ENCODE measurements around the gene TRAPPC5.

TRAPPC5 gene

DNA sequence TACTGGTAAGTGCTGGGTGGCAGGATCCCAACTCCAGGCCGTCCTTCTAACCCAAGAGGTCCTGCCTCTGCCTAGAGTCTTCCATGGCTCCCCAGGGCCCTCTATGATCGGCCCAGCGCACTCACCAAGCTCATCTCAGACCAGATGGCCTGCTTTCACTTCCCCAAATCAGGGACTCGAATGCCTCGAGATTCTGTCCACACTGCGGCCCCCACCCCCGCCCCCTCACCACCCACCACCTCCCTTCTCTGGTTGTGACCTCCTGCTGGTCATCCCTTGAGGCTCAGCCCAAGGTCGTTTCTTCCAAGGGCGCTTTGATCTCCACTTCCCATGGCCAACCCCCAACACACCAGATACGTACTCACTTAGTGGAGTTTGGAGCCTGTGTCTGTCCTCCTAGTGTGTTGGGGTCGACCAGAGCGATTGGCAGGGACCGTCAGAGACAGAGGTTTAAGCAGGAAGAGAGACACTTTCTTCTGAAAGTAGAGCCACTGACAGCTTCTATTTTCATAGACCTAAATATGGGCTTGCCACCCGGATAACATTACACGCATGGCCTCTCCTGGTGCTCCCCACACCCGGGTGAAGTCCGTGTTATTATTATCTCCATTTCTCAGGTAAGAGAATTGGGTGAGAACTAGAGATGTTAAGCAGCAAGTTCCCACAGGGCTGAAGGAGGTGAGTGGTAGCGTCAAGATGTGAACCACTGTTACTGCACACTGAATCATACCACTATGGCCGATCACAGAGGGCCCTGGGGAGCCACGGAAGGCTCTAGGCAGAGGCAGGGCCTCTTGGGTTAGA is 21.2 kb downstream of the TRAPPC5 start, which contains the start of gene FCER2:
FCER2 (minus strand) TSS at position 478 of the 804 bp plus-strand sequence. CDS start 2,371 bp downstream, outside the sequence.
- DNase-seq: no peak

DNA sequence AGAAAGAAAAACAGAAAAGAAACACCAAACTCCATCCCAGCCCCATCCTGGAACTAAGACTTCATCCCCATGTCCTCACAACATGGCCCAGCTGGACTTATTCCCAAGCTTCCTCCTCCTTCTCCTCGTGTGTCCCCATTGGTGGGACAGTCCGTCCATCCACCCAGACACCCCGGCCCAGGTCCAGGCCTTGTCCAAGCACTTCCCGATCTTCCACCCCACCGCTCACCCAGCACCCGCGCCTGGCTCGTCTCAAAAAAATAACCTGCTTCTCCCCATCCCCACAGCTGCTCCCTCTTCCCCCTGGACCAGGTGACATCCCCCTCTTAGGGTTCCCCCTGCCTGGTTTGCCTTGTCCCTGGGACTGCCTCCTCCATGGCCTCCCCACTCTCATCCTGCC is 22.7 kb downstream of the TRAPPC5 start:
- no peak for DNase-seq

DNA sequence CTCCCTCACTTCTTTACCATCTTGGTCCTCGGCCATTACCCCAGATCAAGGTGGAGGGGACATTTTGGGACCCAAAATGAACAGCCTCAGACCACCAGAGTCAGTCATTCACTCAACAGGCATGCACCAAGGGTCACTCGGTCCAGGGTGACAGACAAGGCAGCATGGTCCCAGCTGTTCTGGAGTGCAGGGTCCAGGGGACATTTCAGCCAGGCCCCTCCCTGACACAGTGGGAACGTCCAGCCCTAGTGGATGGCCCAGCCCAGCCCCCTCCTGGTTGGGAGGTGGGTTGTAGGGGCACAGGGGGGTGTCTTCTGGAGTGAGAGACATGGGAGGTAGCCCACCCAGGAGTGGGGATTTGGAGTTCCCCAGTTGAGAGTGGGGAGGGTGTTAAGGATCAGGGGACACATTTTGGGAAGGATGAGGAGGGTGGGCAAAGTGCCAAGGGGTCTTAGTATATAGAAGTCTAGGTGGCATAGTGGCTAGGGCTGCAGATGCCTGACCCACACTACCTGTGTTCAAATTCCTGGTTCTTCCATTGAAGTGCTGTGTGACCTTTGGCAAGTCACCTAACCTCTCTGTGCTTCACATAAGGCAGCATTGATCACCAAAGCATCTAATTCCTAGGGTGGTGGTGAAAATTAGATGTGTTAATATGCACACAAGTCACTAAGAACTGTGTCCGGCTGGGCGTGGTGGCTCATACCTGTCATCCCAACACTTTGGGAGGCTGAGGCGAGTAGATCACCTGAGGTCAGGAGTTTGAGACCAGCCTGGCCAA is 23.8 kb downstream of the TRAPPC5 start:
- DNase-seq: no peak

GRCh38 chr19:7705387-7706187 is 25.0 kb downstream of the TRAPPC5 start:
- DNase-seq: no peak

- DNase-seq: no peak
Measured at GRCh38 chr19:7706188-7706954, 25.7 kb downstream of the TRAPPC5 start.

DNA sequence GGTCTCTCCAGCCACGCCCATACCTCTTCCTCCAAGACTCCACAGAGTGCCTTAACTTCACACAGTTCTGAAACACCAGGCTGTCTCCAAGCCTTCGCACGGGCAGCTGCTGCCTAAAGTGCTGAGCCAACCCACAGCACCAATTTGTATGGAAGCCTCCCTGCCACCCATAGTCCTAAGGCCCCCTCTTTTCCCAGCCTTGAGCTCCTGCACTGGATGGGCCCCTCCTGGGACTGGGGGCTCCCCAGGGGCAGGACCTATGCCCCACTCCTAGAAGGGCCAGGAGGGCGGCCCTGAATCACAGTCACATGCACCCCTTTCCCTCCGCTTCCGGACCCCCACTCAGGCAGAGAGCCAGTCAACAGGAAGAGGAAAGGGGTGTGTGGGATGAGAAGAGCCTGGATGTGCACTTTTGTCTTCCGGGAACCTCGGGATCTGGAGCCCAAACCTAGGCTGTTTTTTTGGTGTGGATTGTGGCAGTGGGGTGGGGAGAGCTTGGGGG is 26.4 kb downstream of the TRAPPC5 start:
- DNase-seq: no peak

DNA sequence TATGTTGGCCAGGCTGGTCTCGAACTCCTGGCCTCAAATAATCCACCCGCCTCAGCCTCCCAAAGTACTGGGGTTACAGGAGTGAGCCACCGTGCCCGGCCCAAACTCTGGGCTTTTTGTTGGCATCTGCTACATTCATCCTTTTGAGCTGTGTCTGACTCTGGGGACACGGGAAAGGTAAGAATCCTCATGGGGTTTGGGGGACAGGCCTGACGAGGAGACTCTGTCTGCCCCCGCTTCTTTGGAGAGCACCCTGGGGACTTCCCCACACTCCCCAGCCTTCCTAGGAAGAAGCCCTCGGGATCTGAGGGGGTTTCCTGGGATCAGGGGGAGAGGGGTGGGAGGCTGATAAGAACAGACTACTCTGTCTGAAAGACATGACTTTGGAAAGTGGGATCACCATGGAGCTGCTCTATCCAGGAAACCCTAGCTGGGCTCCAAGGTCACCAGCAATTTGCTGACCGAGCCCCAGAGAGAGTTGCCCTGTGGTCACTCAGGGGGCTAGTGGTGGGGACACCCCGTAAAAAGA is 29.4 kb downstream of the TRAPPC5 start:
- no peak for DNase-seq

GRCh38 chr19:7710616-7711015 is 30.0 kb downstream of the TRAPPC5 start:
- DNase-seq: no peak

- no peak for DNase-seq
Measured at GRCh38 chr19:7715671-7716070, 35.0 kb downstream of the TRAPPC5 start.

DNA sequence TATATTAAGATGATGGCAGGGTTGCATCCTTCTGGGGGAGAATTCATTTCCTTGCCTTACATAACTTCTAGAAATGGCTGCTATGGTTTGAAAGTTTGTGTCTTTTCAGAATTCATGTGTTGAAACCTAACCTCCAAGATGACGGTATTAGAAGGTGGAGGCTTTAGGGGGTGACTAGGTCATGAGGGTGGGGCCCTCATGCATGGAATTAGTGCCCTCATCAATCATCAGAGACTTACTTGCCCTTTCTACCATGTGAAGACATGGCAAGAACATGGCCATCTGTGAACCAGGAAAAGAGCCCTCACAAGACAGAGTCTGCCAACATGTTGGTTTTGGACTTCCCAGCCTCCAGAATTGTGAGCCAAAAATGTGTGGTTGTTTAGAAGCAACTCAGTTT is 36.1 kb downstream of the TRAPPC5 start:
- DNase-seq: no peak

DNA sequence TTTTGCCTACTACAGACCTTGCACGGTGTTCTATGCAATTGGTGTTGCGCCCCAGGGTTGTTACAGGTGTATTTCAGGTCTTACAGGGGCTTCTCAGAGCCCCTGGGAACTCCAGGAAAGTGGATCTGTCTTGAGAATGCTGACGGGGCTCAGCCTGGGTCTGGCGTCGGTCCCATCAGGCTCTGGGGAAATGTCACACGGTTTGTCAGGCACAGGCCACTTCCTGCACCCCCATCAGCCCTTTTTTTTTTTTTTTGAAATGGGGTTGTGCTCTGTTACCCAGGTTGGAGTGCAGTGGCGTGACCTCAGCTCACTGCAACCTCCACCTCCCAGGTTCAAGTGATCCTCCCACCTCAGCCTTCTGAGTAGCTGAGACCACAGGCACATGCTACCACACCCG is 38.0 kb downstream of the TRAPPC5 start:
- no peak for DNase-seq

GRCh38 chr19:7720351-7720750 is 39.7 kb downstream of the TRAPPC5 start:
- no peak for DNase-seq

DNA sequence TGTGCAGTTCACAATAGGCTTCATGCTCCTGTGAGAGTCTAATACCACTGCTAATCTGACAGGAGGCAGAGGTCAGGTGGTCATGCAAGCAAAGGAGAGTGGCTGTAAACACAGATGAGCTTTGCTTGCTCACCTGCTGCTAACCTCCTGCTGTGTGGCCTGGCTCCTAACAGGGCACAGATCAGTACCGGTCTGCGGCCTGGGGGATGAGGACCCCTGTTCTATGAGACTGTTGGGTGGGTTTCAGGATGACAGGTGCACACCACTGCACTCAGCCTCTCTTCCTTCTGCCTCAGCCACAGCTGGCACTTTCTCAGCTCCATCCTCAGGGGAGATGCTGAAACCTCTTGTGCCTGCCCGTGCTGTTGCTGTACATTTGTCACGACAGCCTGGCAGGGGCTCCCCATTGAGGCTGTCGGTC is 41.6 kb downstream of the TRAPPC5 start:
- no peak for DNase-seq

DNA sequence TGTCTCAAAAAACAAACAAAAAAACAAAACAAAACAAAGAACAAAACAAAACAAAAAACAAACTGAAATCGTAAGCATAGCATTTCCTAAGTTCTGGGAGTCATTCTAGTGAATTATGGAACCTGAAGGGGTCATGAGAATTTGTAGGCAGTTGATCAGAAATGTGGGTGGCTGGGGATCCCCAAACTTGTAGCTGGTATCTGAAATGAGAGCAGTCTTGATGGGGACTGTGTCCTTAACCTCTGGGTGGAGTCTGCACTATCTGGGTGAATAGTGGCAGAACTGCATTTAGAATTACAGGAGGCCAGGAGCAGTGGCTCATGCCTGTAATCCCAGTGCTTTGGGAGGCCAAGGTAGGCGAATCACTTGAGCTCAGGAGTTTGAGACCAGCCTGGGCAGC is 45.2 kb downstream of the TRAPPC5 start:
- DNase-seq: no peak

- DNase-seq: no peak
Measured at GRCh38 chr19:7729211-7729610, 48.6 kb downstream of the TRAPPC5 start.

DNA sequence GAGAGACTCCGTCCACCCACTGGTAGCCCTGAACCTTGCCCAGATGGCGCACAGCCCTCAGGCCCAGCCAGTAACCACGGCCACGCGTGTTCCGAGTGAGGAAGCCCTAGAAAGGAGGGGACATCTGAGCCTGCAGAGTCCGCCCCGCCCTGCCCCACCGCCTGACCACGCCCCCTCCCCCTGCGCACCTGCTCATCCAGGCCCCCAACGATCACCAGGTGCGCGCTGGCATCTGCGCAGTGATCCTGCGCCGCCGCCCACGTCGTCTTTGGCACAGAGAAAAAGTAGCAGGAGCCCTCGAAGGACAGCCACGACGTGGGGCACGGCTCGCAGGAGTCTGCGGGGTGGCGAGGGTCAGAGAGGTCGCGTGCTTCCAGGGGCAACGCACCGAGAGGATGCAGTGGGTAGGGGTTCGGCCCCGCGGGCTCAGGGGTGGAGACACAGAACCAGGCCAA is 49.2 kb downstream of the TRAPPC5 start:
- DNase-seq: no peak

GRCh38 chr19:7730286-7731217 is 49.9 kb downstream of the TRAPPC5 start:
- DNase-seq: no peak

- no peak for DNase-seq
Measured at GRCh38 chr19:7731218-7731595, 50.6 kb downstream of the TRAPPC5 start.

DNA sequence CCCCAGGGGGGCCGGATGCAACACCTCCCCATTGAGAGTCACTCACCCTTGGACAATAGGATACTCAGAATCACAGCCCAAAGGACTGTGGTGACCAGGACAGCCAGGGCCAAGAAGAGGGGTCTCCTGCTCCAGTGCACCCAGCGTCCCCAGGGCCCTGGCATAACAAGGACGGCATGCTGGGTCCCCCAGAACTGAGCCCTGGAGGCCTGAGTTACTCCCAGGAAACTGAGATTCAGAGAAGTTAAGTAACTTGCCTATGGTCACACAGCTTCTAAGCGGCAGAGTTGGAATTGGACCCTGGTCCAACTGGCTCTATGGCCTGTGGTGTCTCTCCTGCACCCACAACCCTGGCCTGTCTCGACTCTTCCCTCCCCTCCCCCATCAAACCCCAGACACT is 51.0 kb downstream of the TRAPPC5 start:
- no peak for DNase-seq

- DNase-seq: no peak
Measured at GRCh38 chr19:7732045-7732444, 51.4 kb downstream of the TRAPPC5 start, which contains the start of gene CLEC4G. CLEC4G (minus strand) TSS chr19:7732110; CDS start chr19:7732102, 8 bp downstream.

- no peak for DNase-seq
Measured at GRCh38 chr19:7733376-7733775, 52.7 kb downstream of the TRAPPC5 start.
